GM12801 (cell line): ENCODE data around the gene PRND.

Experiments used
- TF ChIP-seq, protein P1 (sequence below): IDR thresholded peaks from one replicate; pipeline ENCODE4 v1.5.1; 2011; ENCODE audit warnings: control low read depth; ENCODE audit not compliant: insufficient read length; ENCODE audit errors: extremely low read depth

PRND gene

GRCh38 chr20:4767084-4767483 is 45.4 kb downstream of the PRND start:
- TF ChIP-seq, protein P1, sequence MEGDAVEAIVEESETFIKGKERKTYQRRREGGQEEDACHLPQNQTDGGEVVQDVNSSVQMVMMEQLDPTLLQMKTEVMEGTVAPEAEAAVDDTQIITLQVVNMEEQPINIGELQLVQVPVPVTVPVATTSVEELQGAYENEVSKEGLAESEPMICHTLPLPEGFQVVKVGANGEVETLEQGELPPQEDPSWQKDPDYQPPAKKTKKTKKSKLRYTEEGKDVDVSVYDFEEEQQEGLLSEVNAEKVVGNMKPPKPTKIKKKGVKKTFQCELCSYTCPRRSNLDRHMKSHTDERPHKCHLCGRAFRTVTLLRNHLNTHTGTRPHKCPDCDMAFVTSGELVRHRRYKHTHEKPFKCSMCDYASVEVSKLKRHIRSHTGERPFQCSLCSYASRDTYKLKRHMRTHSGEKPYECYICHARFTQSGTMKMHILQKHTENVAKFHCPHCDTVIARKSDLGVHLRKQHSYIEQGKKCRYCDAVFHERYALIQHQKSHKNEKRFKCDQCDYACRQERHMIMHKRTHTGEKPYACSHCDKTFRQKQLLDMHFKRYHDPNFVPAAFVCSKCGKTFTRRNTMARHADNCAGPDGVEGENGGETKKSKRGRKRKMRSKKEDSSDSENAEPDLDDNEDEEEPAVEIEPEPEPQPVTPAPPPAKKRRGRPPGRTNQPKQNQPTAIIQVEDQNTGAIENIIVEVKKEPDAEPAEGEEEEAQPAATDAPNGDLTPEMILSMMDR = no peak

GRCh38 chr20:4769328-4769727 is 47.6 kb downstream of the PRND start:
- TF ChIP-seq, protein P1 = no peak

DNA sequence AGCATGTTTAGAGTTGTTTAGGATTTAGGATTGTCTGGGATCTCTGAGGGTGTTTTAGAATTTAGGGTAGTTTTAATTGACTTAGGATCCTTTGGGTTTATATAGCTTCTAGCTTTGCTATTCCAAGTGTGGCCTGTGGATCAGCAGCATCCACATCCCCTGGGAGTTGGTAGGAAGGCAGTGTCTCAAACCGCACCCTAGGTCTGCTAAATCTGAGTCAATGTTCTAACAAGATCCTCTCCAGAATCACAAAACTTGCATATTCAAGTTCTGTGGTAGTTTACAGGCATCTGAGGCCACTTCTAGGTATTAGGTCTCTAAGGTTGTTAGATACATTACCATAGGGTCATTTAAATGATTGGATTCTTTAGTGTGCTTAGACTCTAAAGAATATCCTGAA is 48.3 kb downstream of the PRND start:
- TF ChIP-seq, protein P1 = no peak

- TF ChIP-seq, protein P1 = no peak
These were observed 49.3 kb downstream of the PRND start for GRCh38 chr20:4771004-4771403.

GRCh38 chr20:4772132-4772531 is 50.4 kb downstream of the PRND start:
- TF ChIP-seq, protein P1 = no peak

DNA sequence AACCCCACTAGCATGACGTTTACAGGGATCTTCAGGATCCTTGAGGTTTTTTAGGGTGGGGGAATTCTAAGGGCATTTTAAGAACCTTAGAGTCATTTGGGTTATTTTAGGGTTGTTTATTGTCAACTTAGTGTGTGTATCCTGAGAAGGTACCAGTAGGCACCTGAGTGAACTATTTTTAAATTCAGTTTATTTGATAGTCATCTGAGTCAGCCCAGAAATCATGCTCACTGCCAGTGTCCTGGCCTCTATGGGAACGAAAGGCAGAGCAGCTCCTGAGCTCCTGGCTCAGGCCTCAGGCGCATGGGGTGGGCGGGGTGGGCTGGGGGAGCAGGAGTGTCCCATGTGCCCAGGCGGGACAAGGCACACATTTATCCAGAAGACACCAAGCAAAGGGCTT is 52.0 kb downstream of the PRND start:
- TF ChIP-seq, protein P1 = no peak

DNA sequence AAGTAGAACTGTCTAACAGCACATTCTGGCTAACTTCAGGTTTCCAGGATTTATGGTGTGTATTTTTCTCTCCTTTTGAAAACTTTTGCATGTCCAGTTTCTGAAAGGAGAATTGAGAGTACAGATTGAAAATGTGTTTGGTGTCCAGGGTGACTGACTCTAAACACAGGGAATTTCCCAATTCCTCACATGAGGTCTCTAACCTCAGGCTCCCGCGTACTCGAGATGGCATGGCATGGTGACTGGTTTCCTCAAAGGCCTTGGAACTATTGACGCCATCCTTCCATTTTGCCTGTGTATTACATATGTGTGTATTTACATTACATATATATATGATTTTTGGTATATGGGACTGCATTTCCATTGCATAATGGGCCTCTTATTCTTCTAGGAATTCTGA is 52.5 kb downstream of the PRND start:
- TF ChIP-seq, protein P1 = no peak
